HG03439 (cell line): ENCODE measurements around the gene CXCL14.

Source experiments
- ATAC-seq: cut with Tn5 transposase; IDR thresholded peaks from one replicate; pipeline ENCODE4 v1.9.1; 2021; ENCODE audit warnings: mild to moderate bottlenecking, moderate library complexity; ENCODE audit not compliant: unreplicated experiment

The CXCL14 gene

DNA sequence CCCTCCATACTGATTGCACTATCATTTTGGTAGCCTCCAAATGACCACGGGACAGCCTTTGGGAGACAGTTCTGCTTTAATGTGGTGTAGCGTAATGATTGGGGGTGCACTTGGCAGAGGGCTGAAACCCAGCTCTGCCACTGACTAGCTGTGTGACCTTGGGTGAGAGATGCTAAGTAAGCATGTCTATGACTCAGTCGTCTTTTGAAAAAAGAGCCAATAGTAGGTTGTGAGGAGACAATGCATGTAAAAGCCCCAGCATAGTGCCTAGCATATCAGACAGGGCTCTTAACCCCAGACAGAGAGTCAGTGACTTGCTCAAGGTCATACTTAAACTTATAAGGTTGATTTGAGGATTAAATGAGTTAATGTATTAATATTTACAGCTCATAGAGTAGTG, 18.0 kb upstream of the CXCL14 start:
- no peak for ATAC-seq

DNA sequence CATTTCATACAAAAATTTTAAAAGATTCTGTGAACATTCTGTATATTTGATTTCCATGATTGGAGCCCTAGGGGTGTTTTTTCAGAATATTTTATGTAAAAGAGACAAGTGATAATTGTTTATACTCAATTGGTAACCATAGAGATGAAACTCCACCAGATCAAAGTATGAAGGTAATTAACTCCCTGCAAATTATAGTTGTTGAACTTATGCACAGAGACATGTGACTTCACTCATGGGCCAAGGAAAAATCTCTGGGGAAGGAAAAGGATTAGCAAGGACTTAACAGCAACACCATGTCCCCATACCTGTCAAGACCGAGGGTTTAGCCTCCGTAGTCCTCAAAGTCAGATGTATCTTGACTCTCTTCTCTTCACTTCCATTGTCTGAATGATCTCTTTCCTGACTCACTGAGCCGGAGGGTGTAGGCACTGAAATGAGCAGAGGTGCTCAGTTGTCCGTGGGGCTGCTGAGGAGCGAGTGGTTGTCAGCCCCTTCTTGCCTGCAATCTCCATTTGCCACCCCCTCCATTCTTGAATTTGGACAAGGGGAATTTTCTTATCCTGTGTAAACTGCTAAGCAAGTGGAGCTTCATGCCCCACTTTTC, 17.5 kb upstream of the CXCL14 start:
- no peak for ATAC-seq

DNA sequence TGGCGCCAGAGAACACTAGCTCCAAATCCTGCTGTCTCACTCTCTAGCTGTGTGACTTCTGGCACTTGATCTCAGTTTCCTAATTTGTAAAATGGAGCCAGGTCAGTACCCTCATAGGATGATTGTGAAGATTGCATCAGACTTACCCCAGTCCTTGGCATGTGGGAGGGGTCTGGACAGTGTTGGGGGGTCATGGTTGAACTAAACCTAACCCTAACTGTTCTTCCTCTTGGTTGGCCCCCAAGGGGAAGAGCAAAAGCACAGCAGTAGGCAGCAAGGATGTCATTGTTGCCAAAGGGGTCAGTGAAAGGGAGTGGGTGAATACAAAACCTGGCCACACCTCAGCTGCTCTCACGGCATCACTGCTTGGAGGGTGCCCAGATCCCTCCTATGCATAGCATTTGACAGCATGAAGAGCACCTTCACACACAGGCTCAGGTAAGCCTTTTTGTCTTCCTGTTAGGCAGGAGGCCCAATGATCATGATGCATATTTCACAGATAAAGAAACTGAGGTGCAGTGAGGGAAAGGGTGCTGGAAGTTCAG, 15.7 kb upstream of the CXCL14 start:
- ATAC-seq = no peak

DNA sequence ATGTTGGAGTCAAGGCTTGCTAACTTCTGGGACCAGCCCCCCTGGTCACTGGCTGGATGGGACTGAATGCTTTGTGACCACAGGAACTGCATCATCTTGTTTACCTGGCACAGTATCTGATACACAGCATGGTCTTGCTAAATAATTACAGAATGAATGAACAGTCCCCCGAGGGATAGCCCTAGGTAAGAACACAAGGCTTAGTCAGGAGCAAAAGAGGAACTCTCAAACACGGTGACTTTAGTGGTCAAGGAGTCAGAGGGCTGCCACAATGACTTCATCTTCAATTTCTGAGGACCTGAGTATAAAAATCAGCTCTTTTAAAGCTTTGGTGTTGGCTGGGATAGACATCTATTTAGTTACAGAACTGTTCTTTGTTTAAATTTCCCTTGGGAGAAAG, 15.1 kb upstream of the CXCL14 start:
- no peak for ATAC-seq

DNA sequence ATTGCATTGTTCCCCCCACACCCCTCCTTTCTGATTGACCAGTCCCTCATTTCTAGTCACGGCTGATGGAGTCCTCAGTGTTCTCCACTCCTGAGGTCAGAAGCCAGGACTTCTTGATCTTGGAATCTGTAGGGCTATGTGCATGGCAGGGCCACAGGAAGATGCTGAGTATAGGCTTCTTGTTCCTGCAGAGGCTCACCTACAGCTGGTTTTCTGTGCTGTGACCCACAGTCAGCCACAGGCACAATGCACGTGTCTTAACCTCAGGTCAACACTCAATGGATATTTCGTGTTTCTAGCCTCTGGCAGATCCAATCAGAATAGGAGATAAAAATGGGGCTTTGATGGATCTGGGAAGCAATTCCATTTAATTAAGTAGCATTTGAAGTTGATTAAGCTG, 14.3 kb upstream of the CXCL14 start:
- ATAC-seq = no peak

DNA sequence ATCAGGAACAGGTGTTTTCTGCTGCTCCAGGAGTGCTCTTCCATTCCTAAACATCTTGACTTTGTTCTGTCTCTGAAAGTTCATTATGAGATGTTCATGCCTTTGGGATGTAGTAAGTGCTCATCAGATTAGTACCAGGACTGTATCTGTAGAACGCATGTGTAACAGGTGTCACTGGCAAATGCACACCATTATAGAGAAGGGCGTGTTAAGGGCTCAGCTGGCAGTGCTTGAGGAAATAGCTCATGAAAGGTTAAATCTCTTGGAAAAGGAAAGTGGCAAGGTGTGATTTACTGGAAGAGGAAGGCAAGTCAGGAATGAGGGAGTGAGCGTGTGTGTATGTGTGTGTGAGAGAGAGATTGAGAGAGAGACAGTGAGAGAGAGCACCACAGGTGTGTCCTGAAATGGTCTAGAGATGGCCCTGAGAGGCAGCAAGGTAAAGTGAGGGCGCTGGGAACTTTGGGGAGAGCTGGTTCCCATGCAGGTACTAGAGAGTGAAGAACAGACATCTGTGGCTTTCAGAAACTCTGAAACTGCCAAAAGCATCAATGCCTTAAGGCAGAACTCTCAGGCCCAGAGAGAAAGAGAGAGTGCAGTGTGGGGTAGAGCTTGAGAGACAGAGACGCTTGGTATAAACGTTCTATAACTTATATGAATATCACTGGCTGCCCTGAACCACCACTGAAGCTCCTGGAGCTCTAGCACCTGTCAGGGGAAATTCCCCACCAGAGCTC, 13.7 kb upstream of the CXCL14 start:
- ATAC-seq = no peak

DNA sequence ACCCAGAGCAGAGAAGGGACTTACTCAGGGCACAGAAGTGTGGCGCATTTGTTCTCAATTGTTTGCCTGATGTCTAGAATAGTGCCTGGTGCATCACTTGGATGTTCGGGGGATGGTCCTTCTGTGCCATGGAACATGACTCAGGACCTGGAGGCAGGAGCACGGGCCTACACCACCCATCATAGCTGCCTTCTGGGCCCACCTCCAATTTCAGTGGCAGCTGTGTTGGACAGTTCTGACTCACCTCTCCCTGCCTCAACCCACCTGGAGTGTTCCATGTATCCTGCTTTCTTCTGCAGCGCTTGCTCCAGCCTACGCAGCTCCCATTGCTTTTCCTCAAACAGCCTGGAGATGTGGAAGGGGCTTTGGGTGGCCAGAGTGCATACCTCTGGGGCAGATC, 12.5 kb upstream of the CXCL14 start:
- no peak for ATAC-seq

DNA sequence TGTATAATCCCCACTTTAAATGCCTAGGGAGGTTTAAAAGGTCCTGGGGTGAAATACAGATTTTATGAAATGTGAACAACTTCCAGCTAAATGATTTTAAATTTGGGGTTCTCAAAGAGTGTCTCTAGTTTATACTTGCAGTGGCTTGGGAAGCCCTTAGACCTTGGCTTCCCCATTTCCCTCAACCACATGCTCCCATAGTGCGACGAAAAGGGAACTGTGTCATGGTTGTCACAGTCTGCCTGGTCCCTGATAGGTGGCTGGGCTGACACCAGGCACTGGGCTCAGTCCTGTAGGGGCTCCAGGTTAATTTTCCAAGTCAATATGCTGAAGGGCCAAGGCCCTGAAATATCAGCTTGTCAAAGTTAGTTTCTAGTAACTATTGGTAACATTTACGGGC, 10.4 kb upstream of the CXCL14 start:
- no peak for ATAC-seq

DNA sequence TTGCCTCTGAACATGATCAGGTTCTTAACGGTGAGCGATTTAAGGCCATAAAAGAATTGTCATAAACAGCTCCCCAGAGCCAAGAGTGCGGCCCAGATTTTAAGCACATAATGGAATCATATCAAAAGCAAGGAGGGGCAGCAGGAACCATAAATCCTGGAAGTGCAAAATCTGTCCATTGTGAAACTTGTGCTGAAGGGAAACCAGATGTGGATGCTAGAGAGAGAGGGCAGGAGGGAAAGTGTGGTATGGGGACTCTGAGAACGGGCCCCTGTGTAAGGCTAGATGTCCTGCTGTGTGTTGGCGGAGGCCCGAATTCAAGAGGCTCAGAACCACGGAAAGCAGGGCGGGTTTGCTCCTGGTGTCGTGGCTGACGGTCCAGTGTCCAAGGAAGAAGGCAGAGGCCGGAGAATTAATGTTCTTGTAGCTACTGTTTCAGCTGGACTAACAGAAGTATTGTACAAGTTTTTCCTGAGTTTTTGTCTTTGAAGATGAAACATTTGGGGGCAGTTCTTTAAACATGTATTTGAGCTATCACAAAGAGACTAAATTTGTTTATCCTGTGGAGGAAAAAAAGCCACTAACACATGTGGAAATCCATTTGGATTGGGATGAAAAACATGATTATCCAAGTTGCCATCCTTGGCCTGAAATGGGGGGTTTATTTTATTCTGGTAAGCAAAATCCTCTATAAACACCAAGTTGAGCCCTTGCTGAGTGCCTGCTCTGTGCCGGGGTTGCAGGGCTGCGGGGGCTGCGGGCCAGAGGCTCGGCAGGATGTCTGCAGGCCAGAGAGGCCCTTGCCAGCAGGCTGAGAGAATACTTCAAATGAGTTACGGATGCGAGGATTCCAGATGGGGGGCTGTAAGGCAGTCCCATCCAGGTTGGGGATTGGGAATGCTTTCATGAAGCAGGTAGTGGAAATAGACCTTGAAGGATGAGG, 9.2 kb upstream of the CXCL14 start:
- ATAC-seq = no peak

DNA sequence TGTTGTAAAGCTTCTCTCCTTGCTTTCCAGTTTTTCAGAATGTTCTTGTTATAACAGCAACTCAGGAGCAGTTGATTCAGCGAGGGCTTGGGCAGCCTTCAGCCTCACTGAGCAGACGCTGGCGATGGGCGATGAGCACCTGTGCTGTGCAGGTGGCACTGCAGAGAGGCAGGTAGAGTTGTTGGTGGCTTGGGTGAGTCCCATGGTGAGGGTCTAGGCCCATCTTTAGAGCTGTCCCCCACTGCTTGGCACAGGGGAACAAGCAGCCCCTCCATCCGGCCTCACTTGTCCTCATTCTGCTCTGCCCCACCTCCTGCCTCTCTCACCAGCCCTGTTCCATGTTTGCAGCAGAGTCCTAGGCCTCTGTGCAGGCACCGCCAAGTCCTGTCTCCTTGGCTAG, 6.1 kb upstream of the CXCL14 start:
- ATAC-seq = no peak

DNA sequence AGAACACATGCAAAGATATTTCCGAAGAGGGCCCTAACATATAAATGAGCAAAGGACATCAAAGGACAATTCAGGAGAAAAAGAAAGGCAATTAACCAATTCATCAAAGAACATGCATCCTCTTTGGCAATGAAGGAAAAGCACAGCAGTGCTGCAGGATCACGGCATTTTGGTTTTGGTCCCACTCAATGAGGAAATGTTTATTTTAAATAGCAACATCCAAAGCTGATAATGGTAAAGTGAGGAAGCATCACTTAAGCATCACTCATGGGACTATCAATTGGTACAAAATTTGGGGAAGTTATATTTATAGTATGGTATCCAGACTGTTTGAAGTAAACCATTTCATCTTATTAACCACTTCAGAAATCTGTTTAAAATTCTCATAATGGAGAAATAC, 5.5 kb upstream of the CXCL14 start:
- ATAC-seq = no peak

DNA sequence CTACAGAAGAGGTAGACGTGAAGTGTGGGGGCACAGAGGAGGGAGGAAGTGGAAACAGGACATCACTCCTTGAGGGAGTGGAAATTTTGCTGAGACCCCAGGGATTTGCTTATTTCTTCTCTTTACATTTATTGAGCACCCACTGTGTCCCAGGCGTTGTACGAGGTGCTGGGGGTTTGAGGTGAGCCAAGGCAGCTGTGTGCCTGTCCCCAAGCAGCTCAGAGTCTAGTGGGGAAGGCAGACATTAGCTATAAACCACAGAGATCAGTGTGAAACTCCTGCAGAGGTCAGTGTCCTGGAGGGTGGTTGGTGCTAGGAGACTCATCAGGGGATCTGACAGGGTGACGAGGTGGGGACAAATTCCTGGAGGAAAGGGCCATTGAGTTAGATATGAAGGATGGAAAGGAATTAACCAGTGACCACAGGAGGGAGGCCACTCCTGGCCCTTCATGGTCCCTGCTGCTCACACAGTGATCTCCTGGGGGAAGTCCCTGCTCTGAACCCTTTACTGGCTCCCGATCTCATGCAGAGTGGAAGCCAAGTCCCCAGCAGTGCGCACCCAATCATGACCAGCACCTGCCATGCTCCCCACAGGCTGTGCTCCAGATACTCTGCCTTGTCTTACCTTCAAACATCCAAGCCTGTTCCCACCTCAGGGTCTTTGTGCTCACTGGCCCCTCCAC, 3.4 kb upstream of the CXCL14 start:
- ATAC-seq = no peak

DNA sequence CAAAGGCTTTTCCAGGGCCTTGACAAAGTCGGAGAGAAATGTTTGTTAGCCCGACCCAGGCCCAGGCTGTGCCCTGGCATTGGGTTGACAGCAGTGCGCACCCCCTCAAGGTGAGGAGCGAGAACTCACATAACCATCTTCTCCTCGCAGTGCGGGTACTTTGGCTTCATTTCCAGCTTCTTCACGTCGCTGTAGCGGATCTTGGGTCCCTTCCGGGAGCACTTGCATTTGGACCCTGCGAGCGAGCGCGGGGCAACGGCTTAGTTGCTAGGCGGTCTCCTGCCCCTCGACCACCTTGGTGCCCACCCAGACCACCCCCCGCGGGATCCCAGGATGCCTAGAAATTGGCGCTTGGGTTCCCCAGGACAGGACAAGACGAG, 496 bp downstream of the CXCL14 start:
- ATAC-seq = no peak

DNA sequence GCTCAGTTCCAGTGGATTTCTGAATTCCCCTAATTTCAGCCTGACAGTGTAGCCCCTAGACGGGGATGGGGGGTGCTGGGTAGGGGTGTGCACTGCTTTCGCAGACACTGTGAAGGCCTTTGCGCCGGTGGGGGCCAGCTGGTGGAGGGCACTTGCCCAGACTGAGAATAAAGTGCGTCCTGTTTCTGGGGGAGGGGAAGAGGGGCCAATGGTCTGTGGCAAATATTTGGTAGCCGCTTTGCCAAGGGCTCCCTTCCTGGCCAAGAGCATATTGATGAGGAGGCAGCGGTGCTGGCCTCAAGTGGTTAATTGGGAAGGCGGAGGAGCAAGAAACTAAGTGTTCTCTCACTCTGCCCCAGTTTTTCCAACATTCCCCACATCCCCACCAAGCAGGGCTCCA, 1.4 kb downstream of the CXCL14 start:
- no peak for ATAC-seq

DNA sequence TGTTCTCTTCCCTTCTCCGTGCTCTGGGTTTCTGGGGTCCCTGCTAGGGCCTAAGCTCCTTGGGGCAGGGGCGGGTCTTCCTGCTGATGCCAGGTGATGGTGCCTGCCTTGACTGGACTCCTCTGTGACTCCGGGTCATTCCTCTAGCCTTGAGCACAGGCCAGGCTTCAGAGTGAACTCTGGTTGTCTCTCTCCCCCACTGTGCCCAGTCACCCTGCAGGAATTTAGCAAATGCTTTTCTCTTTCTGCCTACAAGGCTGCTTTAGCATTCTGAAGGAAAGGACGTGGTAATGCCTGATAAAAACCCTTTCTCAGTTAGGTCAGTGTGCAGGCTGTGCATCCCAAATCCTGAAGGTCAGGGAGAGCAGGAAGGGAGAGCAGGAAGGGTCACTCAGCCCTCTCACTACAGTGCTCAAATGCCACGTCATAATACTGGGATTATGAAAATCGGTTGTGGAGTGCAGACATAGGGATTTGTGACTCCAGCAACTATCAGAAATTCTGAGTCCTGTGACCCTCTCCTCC, 2.7 kb downstream of the CXCL14 start:
- ATAC-seq = no peak

DNA sequence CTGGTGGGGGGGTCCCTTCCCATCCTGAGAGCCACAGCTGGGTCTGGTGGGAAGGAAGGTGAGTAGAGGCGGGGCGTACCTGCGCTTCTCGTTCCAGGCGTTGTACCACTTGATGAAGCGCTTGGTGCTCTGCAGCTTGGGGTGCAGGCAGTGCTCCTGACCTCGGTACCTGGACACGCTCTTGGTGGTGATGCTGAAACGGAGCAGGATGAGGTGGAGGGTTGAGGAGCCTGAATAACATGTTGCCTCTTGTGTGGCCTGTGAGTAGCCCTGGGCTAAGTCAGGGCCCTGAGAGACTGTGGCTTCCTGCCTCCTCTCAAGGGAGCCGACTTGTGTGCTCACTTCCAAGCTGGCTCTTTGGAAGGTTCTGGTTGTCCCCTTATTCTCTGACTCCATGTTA, 4.3 kb downstream of the CXCL14 start:
- no peak for ATAC-seq

DNA sequence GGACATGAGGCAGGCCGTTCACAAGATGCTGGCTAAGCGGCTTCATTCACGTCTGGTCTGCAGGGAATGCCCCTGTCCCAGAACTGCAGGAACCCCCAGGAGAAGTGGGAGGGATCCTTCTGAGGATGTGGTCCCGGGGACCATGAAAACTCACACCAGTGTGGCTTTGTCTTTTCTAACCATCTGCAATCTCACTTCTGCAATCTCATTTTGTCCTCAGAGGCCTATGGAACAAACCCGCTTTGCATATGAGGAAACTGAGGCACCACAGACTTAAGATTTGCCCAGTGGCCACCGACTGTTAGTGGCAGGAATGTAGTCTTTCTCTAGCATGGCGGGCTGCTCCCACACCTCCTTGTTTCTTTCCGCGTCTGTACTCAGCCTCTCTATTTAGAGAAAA, 6.9 kb downstream of the CXCL14 start:
- ATAC-seq = no peak

DNA sequence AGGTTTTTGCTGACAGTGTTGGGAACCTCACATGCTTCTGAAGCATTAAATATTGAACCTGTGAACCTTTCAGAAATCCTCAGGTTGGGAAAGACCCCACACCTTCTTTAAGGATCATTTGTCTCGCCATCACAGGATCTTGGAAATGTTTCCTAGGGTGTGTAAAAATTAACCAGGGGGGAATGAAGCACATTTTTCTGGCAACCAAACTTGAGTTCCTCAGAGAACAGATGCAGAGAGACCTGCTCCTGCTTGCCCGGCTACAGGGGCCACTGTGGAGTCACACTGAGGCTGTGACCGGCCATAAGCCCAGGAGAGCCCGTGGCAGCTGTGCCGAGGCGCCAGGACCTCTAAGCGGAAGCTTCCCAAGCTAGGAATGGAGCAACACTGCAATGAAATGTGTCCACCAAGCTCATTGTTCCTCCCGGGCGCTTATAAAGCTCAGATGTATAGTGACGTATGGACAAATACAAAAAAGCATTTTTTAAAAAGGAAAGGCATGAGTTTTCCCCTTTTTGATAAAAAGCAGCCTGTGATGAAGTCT, 7.7 kb downstream of the CXCL14 start:
- no peak for ATAC-seq

DNA sequence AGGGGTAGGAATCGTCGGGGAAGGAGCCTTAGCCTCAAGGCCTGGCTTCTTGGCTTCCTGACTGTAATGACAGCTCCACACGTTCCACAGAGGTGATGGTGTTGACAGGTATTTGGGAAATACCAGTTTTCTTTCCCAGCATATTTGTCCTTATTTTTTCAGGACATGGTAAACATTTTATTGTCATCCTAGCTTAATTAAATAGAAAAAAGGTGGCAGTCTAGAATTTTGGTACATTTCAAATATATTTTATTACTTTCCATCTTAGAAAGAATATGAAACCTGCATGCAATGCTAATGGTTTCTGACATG, 8.4 kb downstream of the CXCL14 start:
- ATAC-seq = no peak

DNA sequence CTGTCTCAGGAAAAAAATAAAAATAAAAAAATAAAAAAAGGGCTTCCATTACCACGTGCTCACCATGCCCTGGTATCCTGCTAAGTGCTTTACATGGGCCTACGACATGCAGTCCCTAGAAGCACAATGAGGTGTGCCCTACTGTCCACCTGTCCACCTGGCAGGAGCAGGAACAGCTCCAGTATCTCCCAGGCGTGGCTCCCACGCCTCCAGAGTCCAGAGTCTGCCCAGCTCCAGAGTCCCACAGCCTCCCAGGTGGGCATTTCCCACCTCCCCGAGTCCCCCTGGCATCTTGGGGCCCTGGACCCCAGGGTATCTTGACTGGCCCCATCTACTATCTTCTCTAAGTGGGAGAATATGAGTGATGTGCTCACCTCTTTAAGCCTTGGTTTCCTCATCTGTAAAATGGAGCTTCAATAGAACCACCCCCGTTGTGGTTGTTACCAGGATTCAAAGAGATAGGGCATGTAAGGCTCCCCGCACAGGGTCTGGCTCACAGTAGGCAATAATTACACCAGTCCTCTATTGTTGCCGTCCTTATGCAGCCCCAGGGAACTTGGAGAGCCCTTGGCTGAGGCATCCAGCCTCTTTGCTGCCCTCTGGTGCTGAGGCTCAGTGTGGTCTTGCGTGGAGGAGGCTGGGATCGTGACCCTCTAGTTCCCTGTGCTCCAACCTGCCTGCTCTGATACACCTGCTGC, 8.9 kb downstream of the CXCL14 start:
- no peak for ATAC-seq
